GM12878 (cell line): ENCODE data around the gene TNFRSF9. TPM values are rescaled to one million over a fixed set of nuclear protein-coding genes. Genes with fewer than 3 reads are reported as not detected.

Experiments
- ATAC-seq: fragments of 200-7000 bp; cut with Tn5 transposase; 3 replicates; pipeline ENCODE4 v1.9.1; 2020; ENCODE audit warnings: mild to moderate bottlenecking, moderate library complexity
- BruUV-seq: library from RNA; stranded (reverse); fragments of 400-500 nt; replicated peaks from 2 replicates; lab custom pipeline; 2021; lab: Mats Ljungman, UMichigan
- CTCF ChIA-PET: fragments of 300-600 bp; sonication (Branson Sonifier 250); formaldehyde crosslinking; extraction: SDS; loops from one replicate; lab custom pipeline; 2021; ENCODE audit warnings: inconsistent platforms; lab: Yijun Ruan, JAX
- POLR2A ChIA-PET: fragments of 350-600 bp; formaldehyde crosslinking; extraction: SDS; loops from one replicate; lab custom pipeline; 2021; ENCODE audit warnings: inconsistent platforms; lab: Charles Lee
- RAD21 ChIA-PET: fragments of 300-600 bp; sonication (Branson Sonifier 250); formaldehyde crosslinking; loops from one replicate; lab custom pipeline; 2023; ENCODE audit warnings: antibody characterized with exemption; ENCODE audit not compliant: unreplicated experiment; lab: Charles Lee
- SMC1A ChIA-PET: fragments of 300-600 bp; sonication (Branson Sonifier 250); formaldehyde crosslinking; loops from one replicate; lab custom pipeline; 2023; ENCODE audit not compliant: unreplicated experiment, uncharacterized antibody; lab: Charles Lee
- DNase-seq: peaks from one replicate; pipeline ENCODE4 v3.0.0-alpha.2; 2011; ENCODE audit warnings: low read depth, low spot score
- FAIRE-seq: peaks from 3 replicates; lab custom pipeline; 2011; peaks lifted over from hg19 to GRCh38; lab: Jason Lieb, UNC
- H2AFZ ChIP-seq: 2 replicates; pipeline ENCODE4 v1.6.0; 2011; ENCODE audit warnings: low read depth, low read length, control low read depth; ENCODE audit not compliant: control insufficient read depth
- H3K27ac ChIP-seq: 2 replicates; pipeline ENCODE4 v1.5.1; 2011; ENCODE audit warnings: control low read depth; ENCODE audit not compliant: control insufficient read depth, insufficient read depth
- H3K27me3 ChIP-seq, 2 experiments: replicated peaks in 1 of 2; 2 replicates each; pipeline versions ENCODE4 v1.6.0 to v1.6.1; 2011; ENCODE audit warnings: low read length in 1 of 2; ENCODE audit not compliant: control insufficient read depth in 2 of 2, insufficient read depth in 2 of 2
- H3K36me3 ChIP-seq, 2 experiments: 2 replicates each; pipeline ENCODE4 v1.5.1; 2011; ENCODE audit warnings: low read length in 1 of 2; ENCODE audit not compliant: control insufficient read depth in 2 of 2, insufficient read depth in 2 of 2
- H3K4me1 ChIP-seq: 2 replicates; pipeline ENCODE4 v1.6.1; 2011; ENCODE audit warnings: mild to moderate bottlenecking, low read length, moderate library complexity, mixed read lengths; ENCODE audit not compliant: control insufficient read depth, insufficient read depth
- H3K4me2 ChIP-seq: 2 replicates; pipeline ENCODE4 v1.6.0; 2011; ENCODE audit warnings: control low read depth; ENCODE audit not compliant: control insufficient read depth, insufficient read depth
- H3K4me3 ChIP-seq: fragments of 200-600 bp; sonication (generic); 2 replicates; pipeline ENCODE4 v1.5.1; 2016
- H3K79me2 ChIP-seq: 2 replicates; pipeline ENCODE4 v1.6.0; 2011; ENCODE audit warnings: low read length; ENCODE audit not compliant: control insufficient read depth, insufficient read depth
- H3K9ac ChIP-seq: 2 replicates; pipeline ENCODE4 v1.8.0; 2011; ENCODE audit warnings: low read length, control low read depth, mixed read lengths; ENCODE audit not compliant: control insufficient read depth, insufficient read depth
- H3K9me3 ChIP-seq: replicated peaks from 3 replicates; pipeline ENCODE4 v1.5.1; 2011; ENCODE audit warnings: mild to moderate bottlenecking, low read length; ENCODE audit not compliant: control insufficient read depth, insufficient read depth
- H4K20me1 ChIP-seq: 2 replicates; pipeline ENCODE4 v1.6.0; 2011; ENCODE audit not compliant: control insufficient read depth, insufficient read depth
- ASH2L ChIP-seq: fragments of 300-600, 200-600 bp; sonication (generic); IDR thresholded peaks from 2 replicates; pipeline ENCODE4 v1.6.1; 2017; ENCODE audit warnings: low read depth, mild to moderate bottlenecking, borderline replicate concordance
- BRCA1 ChIP-seq: IDR thresholded peaks from 2 replicates; pipeline ENCODE4 v1.6.1; 2011; ENCODE audit warnings: low read depth, low read length, improper control_type of control experiment
- CHD1 ChIP-seq: IDR thresholded peaks from 2 replicates; pipeline ENCODE4 v1.6.1; 2012; ENCODE audit warnings: low read depth, low read length, improper control_type of control experiment
- NFIC ChIP-seq: IDR thresholded peaks from 2 replicates; pipeline ENCODE4 v1.6.1; 2012; ENCODE audit warnings: low read depth, mild to moderate bottlenecking, inconsistent platforms, low read length, moderate library complexity
- PAX5 ChIP-seq: IDR thresholded peaks from 2 replicates; pipeline ENCODE4 v1.6.1; 2011; ENCODE audit warnings: low read depth, low read length, borderline replicate concordance
- SMARCA5 ChIP-seq: fragments of 450-650 bp; IDR thresholded peaks from 2 replicates; pipeline ENCODE4 v1.6.1; 2017; ENCODE audit warnings: mild to moderate bottlenecking
- TCF12 ChIP-seq: IDR thresholded peaks from 2 replicates; pipeline ENCODE4 v1.6.1; 2011; ENCODE audit warnings: low read depth, mild to moderate bottlenecking, low read length
- TCF3 ChIP-seq: IDR thresholded peaks from 2 replicates; pipeline ENCODE4 v1.6.1; 2012; ENCODE audit warnings: low read depth, mild to moderate bottlenecking, low read length, borderline replicate concordance; ENCODE audit not compliant: insufficient read depth
- WGBS: methylation state at CpG from one replicate; pipeline ENCODE4 v1.1.6; 2016; ENCODE audit warnings: low lambda C conversion rate; ENCODE audit not compliant: insufficient replicate concordance, insufficient coverage; ENCODE audit errors: missing lambda C conversion rate; 5-methylcytosine and 5-hydroxymethylcytosine counted together
- in situ Hi-C: fragments of 300-500 bp; cut with MboI; formaldehyde crosslinking; loops from 9 replicates; pipeline ENCODE4 v1.14.3; 2018; ENCODE audit warnings: mixed read lengths
- intact Hi-C: fragments of 100-400 bp; cut with micrococcal nuclease; formaldehyde crosslinking; loops from one replicate; pipeline ENCODE4 v1.14.2; 2022; ENCODE audit not compliant: unreplicated experiment
- polyA plus RNA-seq, 11 experiments: library from polyadenylated mRNA; depleted of rRNA in 4 of 11; unstranded in 6 of 11; stranded (reverse) in 5 of 11; fragments of >200 nt; fragmentation: Nextera tagmentation in 4 of 11; fragmentation: Illumina TruSeq in 1 of 11; extraction: Ambion mirVana in 4 of 11; extraction: Trizol in 1 of 11; gene quantifications; 1 replicate in 1 of 11; 2 replicates in 10 of 11; pipeline versions ENCODE4 v1.2.1 to v1.2.3, GENCODE V29; 2011 to 2016; ENCODE audit warnings: inconsistent platforms in 2 of 11, missing spikeins in 2 of 11, low read depth in 1 of 11
- total RNA-seq, 4 experiments: library from RNA; depleted of rRNA in 3 of 4; stranded (reverse); fragments of >200 nt in 3 of 4; fragmentation: Illumina TruSeq in 1 of 4; extraction: Trizol in 1 of 4; gene quantifications; 2 replicates each; pipeline versions ENCODE4 v1.2.1 to v1.2.3, GENCODE V29; 2013 to 2021
- TF ChIP-seq, protein P1 (sequence below): fragments of 450-650 bp; IDR thresholded peaks from 2 replicates; pipeline ENCODE4 v1.6.1; 2017; ENCODE audit warnings: mild to moderate bottlenecking
- TF ChIP-seq, protein P2 (sequence below): fragments of 450-650 bp; formaldehyde crosslinking; IDR thresholded peaks from 2 replicates; pipeline ENCODE4 v1.5.0; 2022; ENCODE audit warnings: mild to moderate bottlenecking, missing genetic modification characterization

Gene TNFRSF9
- total and polyA plus RNA-seq, 10 of the 15 experiments (the other 5 are each of a cell fraction or from before 2014, with no cell fraction given): 2.0 to 25.6 (median 5.8) TPM

DNA sequence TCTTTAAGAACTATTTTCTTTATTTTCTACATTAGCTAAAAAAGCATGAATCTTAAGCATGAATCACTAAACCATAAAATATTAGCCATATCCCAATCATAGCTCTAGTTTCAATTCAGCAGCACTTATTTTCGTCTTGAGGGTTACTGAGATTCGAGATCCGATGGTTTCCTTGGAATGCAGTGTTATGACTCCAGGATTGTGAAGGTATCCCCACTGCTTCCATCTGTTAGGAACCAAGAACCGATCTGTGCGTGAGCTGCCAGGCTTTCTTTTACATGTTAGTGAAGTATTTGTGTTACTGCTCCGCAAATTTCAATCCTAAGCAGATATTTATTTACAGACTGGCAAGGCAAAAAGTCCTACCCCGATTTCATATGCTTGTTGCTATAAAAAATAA, 18.8 kb downstream of the TNFRSF9 start:
- Histone ChIP-seq H3K4me2 (no peak overlapping the region), H3K4me3 (no peak overlapping the region), H4K20me1 (no peaks in the 10 kb centered on the region), H2AFZ (no peak overlapping the region), H3K36me3 (no peaks in the 10 kb centered on the region), H3K9me3 (no peaks in the 10 kb centered on the region), H3K79me2 (no peaks in the 10 kb centered on the region), H3K4me1 (no peaks in the 10 kb centered on the region), H3K27ac (no peak overlapping the region), H3K27me3 (no peaks in the 10 kb centered on the region), H3K9ac (no peak overlapping the region)
- no peak for DNase-seq
- ChIA-PET CTCF (no interaction called here), SMC1A (interaction anchor here (1.8 kb wide), 1 partner anchor 14 kb away, joined by 6 read pairs; no protein-coding TSS in a partner anchor), RAD21 (no interaction called here), POLR2A (interaction anchor here (0.9 kb wide), 1 partner anchor 10 kb away, joined by 3 read pairs; no protein-coding TSS in a partner anchor)
- FAIRE-seq: no peak
- TF ChIP-seq, protein P1, sequence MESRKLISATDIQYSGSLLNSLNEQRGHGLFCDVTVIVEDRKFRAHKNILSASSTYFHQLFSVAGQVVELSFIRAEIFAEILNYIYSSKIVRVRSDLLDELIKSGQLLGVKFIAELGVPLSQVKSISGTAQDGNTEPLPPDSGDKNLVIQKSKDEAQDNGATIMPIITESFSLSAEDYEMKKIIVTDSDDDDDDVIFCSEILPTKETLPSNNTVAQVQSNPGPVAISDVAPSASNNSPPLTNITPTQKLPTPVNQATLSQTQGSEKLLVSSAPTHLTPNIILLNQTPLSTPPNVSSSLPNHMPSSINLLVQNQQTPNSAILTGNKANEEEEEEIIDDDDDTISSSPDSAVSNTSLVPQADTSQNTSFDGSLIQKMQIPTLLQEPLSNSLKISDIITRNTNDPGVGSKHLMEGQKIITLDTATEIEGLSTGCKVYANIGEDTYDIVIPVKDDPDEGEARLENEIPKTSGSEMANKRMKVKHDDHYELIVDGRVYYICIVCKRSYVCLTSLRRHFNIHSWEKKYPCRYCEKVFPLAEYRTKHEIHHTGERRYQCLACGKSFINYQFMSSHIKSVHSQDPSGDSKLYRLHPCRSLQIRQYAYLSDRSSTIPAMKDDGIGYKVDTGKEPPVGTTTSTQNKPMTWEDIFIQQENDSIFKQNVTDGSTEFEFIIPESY: no peak
- no peak for TF ChIP-seq SMARCA5
- no peak for TF ChIP-seq BRCA1
- TF ChIP-seq TCF3: no peak
- TF ChIP-seq CHD1: no peak
- TF ChIP-seq, protein P2, sequence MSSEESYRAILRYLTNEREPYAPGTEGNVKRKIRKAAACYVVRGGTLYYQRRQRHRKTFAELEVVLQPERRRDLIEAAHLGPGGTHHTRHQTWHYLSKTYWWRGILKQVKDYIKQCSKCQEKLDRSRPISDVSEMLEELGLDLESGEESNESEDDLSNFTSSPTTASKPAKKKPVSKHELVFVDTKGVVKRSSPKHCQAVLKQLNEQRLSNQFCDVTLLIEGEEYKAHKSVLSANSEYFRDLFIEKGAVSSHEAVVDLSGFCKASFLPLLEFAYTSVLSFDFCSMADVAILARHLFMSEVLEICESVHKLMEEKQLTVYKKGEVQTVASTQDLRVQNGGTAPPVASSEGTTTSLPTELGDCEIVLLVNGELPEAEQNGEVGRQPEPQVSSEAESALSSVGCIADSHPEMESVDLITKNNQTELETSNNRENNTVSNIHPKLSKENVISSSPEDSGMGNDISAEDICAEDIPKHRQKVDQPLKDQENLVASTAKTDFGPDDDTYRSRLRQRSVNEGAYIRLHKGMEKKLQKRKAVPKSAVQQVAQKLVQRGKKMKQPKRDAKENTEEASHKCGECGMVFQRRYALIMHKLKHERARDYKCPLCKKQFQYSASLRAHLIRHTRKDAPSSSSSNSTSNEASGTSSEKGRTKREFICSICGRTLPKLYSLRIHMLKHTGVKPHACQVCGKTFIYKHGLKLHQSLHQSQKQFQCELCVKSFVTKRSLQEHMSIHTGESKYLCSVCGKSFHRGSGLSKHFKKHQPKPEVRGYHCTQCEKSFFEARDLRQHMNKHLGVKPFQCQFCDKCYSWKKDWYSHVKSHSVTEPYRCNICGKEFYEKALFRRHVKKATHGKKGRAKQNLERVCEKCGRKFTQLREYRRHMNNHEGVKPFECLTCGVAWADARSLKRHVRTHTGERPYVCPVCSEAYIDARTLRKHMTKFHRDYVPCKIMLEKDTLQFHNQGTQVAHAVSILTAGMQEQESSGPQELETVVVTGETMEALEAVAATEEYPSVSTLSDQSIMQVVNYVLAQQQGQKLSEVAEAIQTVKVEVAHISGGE: no peak
- TF ChIP-seq NFIC: no peak
- no peak for TF ChIP-seq TCF12
- no peak for TF ChIP-seq ASH2L
- TF ChIP-seq PAX5: no peak
- 45% methylated on average over 7 of the region's 7 CpGs for WGBS
- in situ Hi-C loops (no loop called here), intact Hi-C loops (no loop called here)
- no peak for ATAC-seq
- BruUV-seq: no TSS peak
